Endothelial cell of umbilical vein (primary cell): ENCODE measurements around the gene MAMSTR. TPM values are rescaled to one million over a fixed set of nuclear protein-coding genes. Genes with fewer than 3 reads are reported as not detected.

Experiments used
- BruUV-seq: library from RNA; stranded (reverse); fragments of 400-500 nt; replicated peaks from 2 replicates; lab custom pipeline; 2021; lab: Mats Ljungman, UMichigan
- CTCF ChIA-PET: fragments of 300-600, 350-600 bp; sonication (Branson Sonifier 250); formaldehyde crosslinking; loops from one replicate; lab custom pipeline; 2021; ENCODE audit warnings: antibody characterized with exemption, inconsistent platforms; lab: Charles Lee
- POLR2A ChIA-PET: fragments of 300-600, 350-600 bp; sonication (Branson Sonifier 250); formaldehyde crosslinking; loops from one replicate; lab custom pipeline; 2021; ENCODE audit warnings: antibody characterized with exemption, inconsistent platforms; lab: Charles Lee
- DNase-seq: peaks from one replicate; pipeline ENCODE4 v3.0.0-alpha.2; 2011; ENCODE audit warnings: low read depth, low spot score
- FAIRE-seq: peaks from 2 replicates; lab custom pipeline; 2011; peaks lifted over from hg19 to GRCh38; lab: Jason Lieb, UNC
- H2AFZ ChIP-seq: 2 replicates; pipeline ENCODE4 v1.6.0; 2012; ENCODE audit warnings: low read depth, low read length, control low read depth, inconsistent platforms
- H3K27ac ChIP-seq: 2 replicates; pipeline ENCODE4 v1.5.1; 2011; ENCODE audit warnings: low read depth, mild to moderate bottlenecking, control low read depth, low read length, moderate library complexity; ENCODE audit not compliant: insufficient read depth
- H3K27me3 ChIP-seq, 2 experiments: 2 replicates each; pipeline versions ENCODE4 v1.6.0 to v1.6.1; 2011; ENCODE audit warnings: low read length in 2 of 2, mixed read lengths in 1 of 2; ENCODE audit not compliant: control insufficient read depth in 2 of 2, insufficient read depth in 2 of 2
- H3K36me3 ChIP-seq, 2 experiments: 2 replicates in 1 of 2; 3 replicates in 1 of 2; pipeline ENCODE4 v1.5.1; 2011; ENCODE audit warnings: low read length in 2 of 2, mild to moderate bottlenecking in 1 of 2, moderate library complexity in 1 of 2; ENCODE audit not compliant: control insufficient read depth in 2 of 2, insufficient read depth in 2 of 2; ENCODE audit errors: extremely low read depth in 1 of 2
- H3K4me1 ChIP-seq: 3 replicates; pipeline ENCODE4 v1.5.1; 2011; ENCODE audit warnings: mild to moderate bottlenecking, low read length; ENCODE audit not compliant: control insufficient read depth, insufficient read depth; ENCODE audit errors: extremely low read depth
- H3K4me2 ChIP-seq: 2 replicates; pipeline ENCODE4 v1.6.1; 2011; ENCODE audit warnings: low read length, control low read depth, mixed read lengths; ENCODE audit not compliant: insufficient read depth
- H3K4me3 ChIP-seq, 3 experiments: fragments of 200-600 bp in 1 of 3; sonication (generic), shearing (Covaris generic) in 1 of 3; replicated peaks in 1 of 3; 2 replicates each; pipeline ENCODE4 v1.5.1; 2011 to 2016; ENCODE audit warnings: control low read depth in 3 of 3, low read length in 3 of 3, mild to moderate bottlenecking in 2 of 3, inconsistent platforms in 1 of 3, low read depth in 1 of 3, moderate library complexity in 1 of 3; ENCODE audit not compliant: insufficient read depth in 1 of 3
- H3K79me2 ChIP-seq: 2 replicates; pipeline ENCODE4 v1.6.0; 2012; ENCODE audit warnings: low read length, inconsistent platforms; ENCODE audit not compliant: control insufficient read depth, insufficient read depth
- H3K9ac ChIP-seq: replicated peaks from 2 replicates; pipeline ENCODE3; 2011; ENCODE audit warnings: low read length, control low read depth; ENCODE audit not compliant: insufficient read depth; ENCODE audit errors: extremely low read depth
- H3K9me1 ChIP-seq: replicated peaks from 3 replicates; pipeline ENCODE4 v1.6.0; 2011; ENCODE audit warnings: mild to moderate bottlenecking, low read length; ENCODE audit not compliant: control insufficient read depth, insufficient read depth; ENCODE audit errors: extremely low read depth
- H3K9me3 ChIP-seq: replicated peaks from 2 replicates; pipeline ENCODE4 v1.5.1; 2012; ENCODE audit warnings: low read length, inconsistent platforms; ENCODE audit not compliant: control insufficient read depth, insufficient read depth
- H4K20me1 ChIP-seq: replicated peaks from 2 replicates; pipeline ENCODE3; 2011; ENCODE audit warnings: mild to moderate bottlenecking, low read length; ENCODE audit not compliant: control insufficient read depth, insufficient read depth; ENCODE audit errors: extremely low read depth
- CTCF ChIP-seq, 2 donors: IDR thresholded peaks; 1 replicate in 1 of 2; 2 replicates in 1 of 2; pipeline ENCODE4 v1.5.1; 2011; ENCODE audit warnings: low read length in 2 of 2, mild to moderate bottlenecking in 2 of 2, moderate library complexity in 2 of 2, control low read depth in 1 of 2, inconsistent platforms in 1 of 2, low read depth in 1 of 2; ENCODE audit not compliant: insufficient read depth in 1 of 2; ENCODE audit errors: extremely low read depth in 1 of 2
- EZH2 ChIP-seq: IDR thresholded peaks from 2 replicates; pipeline ENCODE4 v1.6.1; 2012; ENCODE audit warnings: borderline replicate concordance, low read depth, mild to moderate bottlenecking, moderate library complexity, low read length, inconsistent platforms; ENCODE audit not compliant: severe bottlenecking
- FOS ChIP-seq: IDR thresholded peaks from 2 replicates; pipeline ENCODE4 v1.6.1; 2011; ENCODE audit warnings: mild to moderate bottlenecking, low read length, moderate library complexity, borderline replicate concordance; ENCODE audit not compliant: insufficient read depth
- GATA2 ChIP-seq: IDR thresholded peaks from 2 replicates; pipeline ENCODE4 v1.7.0; 2011; ENCODE audit warnings: low read depth, mild to moderate bottlenecking, moderate library complexity, mixed read lengths, low read length; ENCODE audit not compliant: insufficient read length, insufficient read depth
- JUN ChIP-seq: IDR thresholded peaks from 2 replicates; pipeline ENCODE4 v1.6.1; 2011; ENCODE audit warnings: borderline replicate concordance, low read depth; ENCODE audit not compliant: insufficient read length, insufficient read depth
- MAX ChIP-seq: IDR thresholded peaks from 2 replicates; pipeline ENCODE4 v1.6.1; 2011; ENCODE audit not compliant: insufficient read depth, insufficient read length
- MYC ChIP-seq: IDR thresholded peaks from one replicate; pipeline ENCODE4 v1.6.1; 2011; ENCODE audit warnings: mild to moderate bottlenecking, low read depth, low read length
- POLR2A ChIP-seq: IDR thresholded peaks from 2 replicates; pipeline ENCODE4 v1.6.1; 2012; ENCODE audit warnings: low read depth, mild to moderate bottlenecking, control low read depth, low read length
- POLR2AphosphoS5 ChIP-seq: IDR thresholded peaks from 2 replicates; pipeline ENCODE4 v1.6.1; 2012; ENCODE audit warnings: low read depth, mild to moderate bottlenecking, control low read depth, low read length, moderate library complexity; ENCODE audit not compliant: insufficient read depth
- dilution Hi-C: fragments of 300-500 bp; cut with MboI; formaldehyde crosslinking; loops from one replicate; pipeline ENCODE4 v1.15.0; 2019; ENCODE audit warnings: low sequenced_read_pairs; ENCODE audit not compliant: extremely low pct_ligation_motif_present
- intact Hi-C: fragments of 100-400 bp; cut with micrococcal nuclease; formaldehyde crosslinking; loops from one replicate; pipeline ENCODE4 v1.10.0; 2022
- polyA plus RNA-seq, 4 experiments: library from polyadenylated mRNA; depleted of rRNA in 3 of 4; stranded (reverse) in 3 of 4; unstranded in 1 of 4; fragments of >200 nt; gene quantifications; 2 replicates each; pipeline versions ENCODE4 v1.2.1 to v1.2.3, GENCODE V29; 2011 to 2012; ENCODE audit warnings: missing spikeins in 1 of 4
- total RNA-seq: library from RNA; stranded (reverse); gene quantifications from 2 replicates; pipeline ENCODE4 v1.2.3, GENCODE V29; 2021

Gene MAMSTR
- total and polyA plus RNA-seq, 2 donors (not counting 3 experiments of a cell fraction or from before 2014, with no cell fraction given): 0.57 to 0.84 TPM

GRCh38 chr19:48735031-48735615, 15.6 kb upstream of the MAMSTR start:
- no TSS peak for BruUV-seq
- no peak overlapping the region for H3K4me3 ChIP-seq
- DNase-seq: no peak
- no peaks in the 10 kb centered on the region for H3K9me1 ChIP-seq
- peaks cover 13 to 25% of the 10 kb centered on the region in 2 experiments for H3K36me3 ChIP-seq
- H3K4me1 ChIP-seq: peaks cover 15% of the 10 kb centered on the region
- H3K4me2 ChIP-seq: no peak overlapping the region
- ChIA-PET CTCF (interaction anchor here (0.7 kb wide), 1 partner anchor 60 kb away, joined by 3 read pairs; no protein-coding TSS in a partner anchor), POLR2A (no interaction called here)
- intact Hi-C loops (loop anchor here (5.0 kb wide), 1 partner anchor 102 kb away; the partner anchor contains the start of gene HSD17B14), dilution Hi-C loops (no loop called here)
- no peaks in the 10 kb centered on the region for H3K27me3 ChIP-seq
- no peak for TF ChIP-seq MYC
- no peak overlapping the region for H2AFZ ChIP-seq
- no peak overlapping the region for H3K27ac ChIP-seq
- H3K79me2 ChIP-seq: peaks cover 48% of the 10 kb centered on the region
- H3K9ac ChIP-seq: no peak overlapping the region
- H3K9me3 ChIP-seq: no peaks in the 10 kb centered on the region
- H4K20me1 ChIP-seq: peaks cover 6% of the 10 kb centered on the region
- FAIRE-seq: no peak

- ChIA-PET CTCF (interaction anchor here (1.0 to 1.1 kb wide), 2 partner anchors 21 to 108 kb away, joined by 3 to 4 read pairs; no protein-coding TSS in a partner anchor), POLR2A (no interaction called here)
- H3K4me1 ChIP-seq: peaks cover 15% of the 10 kb centered on the region
- no peak overlapping the region for H2AFZ ChIP-seq
- peaks cover 13 to 25% of the 10 kb centered on the region in 2 experiments for H3K36me3 ChIP-seq
- no peaks in the 10 kb centered on the region for H3K27me3 ChIP-seq
- TF ChIP-seq JUN (no peak), EZH2 (no peak), POLR2AphosphoS5 (no peak), POLR2A (no peak), GATA2 (no peak), FOS (no peak), CTCF (IDR thresholded peaks at IDR 0.05; ENCODE audit: extremely low read depth in 1 of 2, insufficient read depth in 1 of 2, low read depth in 1 of 2, low read length in 2 of 2) (no peak), MAX (no peak), MYC (no peak)
- BruUV-seq: no TSS peak
- dilution Hi-C loops: no loop called here
- DNase-seq: no peak
- no peak overlapping the region for H3K4me3 ChIP-seq
- no peaks in the 10 kb centered on the region for H3K9me3 ChIP-seq
- H3K9ac ChIP-seq: no peak overlapping the region
- no peak overlapping the region for H3K4me2 ChIP-seq
- H3K27ac ChIP-seq: no peak overlapping the region
- intact Hi-C loops: loop anchor here (5.0 kb wide), 1 partner anchor 103 kb away; the partner anchor contains the start of gene HSD17B14
- H4K20me1 ChIP-seq: peaks cover 6% of the 10 kb centered on the region
- peaks cover 43% of the 10 kb centered on the region for H3K79me2 ChIP-seq
- FAIRE-seq: no peak
- H3K9me1 ChIP-seq: no peaks in the 10 kb centered on the region
These were observed 15.1 kb upstream of the MAMSTR start for GRCh38 chr19:48734625-48735024.
